HG03139 (cell line): ENCODE measurements around the gene TMEM131L.
A peak's percentile ranks its signal among the peaks of the same experiment; 100 is the strongest.

Source experiments
- ATAC-seq: cut with Tn5 transposase; IDR thresholded peaks from one replicate; pipeline ENCODE4 v1.9.1; 2021; ENCODE audit not compliant: unreplicated experiment

TMEM131L gene

DNA sequence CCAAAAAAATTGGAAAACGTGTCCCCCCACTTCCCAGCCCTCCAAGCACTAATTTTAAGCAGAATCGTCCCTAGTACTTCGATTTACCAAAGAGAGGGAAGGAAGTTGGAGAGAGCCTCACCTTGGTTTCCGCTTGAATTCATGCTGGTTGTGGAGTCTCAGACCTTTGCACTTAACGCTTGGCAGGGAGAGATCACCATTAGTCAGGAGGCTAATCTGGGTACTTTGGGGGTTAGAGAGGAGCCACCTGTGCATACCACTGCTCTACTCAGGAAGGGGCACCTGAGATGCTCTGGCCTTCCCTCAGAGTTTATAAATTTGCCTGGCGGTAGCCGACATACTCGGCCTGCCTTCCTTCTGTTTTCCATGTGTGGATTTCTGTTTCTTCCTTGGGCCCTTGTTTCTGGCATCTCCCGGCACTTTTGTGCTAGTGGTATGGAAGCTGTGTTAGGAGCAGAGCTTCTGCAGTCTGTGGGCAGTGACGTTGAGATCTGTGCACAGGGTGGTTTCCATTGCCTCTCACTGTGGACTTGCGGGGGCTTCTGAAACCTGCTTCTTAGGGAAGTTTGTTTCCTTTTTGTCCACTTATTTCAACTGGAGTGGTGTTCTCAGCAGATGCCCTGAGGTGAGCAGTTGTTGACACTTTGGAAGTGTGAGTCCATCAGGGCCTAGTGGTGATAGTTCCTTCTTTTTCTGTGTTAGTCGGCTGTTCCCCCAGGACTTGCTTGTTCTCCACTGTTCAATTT is 104.2 kb downstream of the TMEM131L start:
- ATAC-seq: no peak

DNA sequence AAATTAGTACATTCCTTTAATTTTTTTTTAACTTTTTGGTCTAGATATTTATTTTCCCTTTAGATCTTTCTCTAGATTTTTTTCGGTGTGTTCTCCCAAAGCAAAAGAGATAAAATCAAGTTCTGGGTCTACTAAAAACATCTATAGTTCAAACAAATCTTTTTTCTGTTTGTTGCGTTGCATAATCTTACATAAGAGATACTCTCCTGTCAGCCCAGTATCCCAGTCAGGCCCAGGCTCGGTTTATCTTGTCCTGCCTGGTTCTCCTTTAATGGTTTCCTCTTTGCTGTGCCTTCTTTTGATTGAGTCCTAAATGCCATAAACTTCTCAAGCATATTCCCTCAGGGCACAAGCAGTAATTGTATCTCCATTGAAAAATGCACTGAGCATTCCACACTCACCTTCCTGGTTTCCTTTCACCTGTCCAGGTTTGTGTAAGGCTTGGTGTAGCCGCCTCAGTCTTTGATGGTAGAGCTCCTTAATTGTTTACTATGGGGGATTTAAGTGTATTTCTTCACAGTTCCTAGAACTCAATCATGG is 104.9 kb downstream of the TMEM131L start:
- no peak for ATAC-seq

GRCh38 chr4:153572609-153573008 is 106.4 kb downstream of the TMEM131L start:
- ATAC-seq: no peak

DNA sequence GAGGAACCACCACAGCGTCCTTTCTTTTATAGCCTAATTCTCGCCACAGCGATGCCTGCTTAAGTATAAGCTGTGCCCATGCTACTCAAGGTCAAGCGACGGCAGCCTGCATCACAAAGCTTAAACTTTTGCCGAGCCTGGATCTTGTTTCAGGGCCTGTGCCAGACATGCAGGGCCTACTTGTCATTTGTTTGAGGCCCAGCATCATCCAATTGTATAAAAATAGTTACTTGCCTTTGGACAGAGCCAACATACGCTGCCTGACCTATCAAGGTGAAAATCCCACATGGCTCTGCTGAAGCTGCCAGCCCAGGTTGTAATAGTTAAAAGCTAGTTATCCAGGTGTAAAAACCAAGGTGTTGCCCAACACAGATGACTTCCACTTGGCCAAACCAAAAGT is 107.1 kb downstream of the TMEM131L start:
- no peak for ATAC-seq

DNA sequence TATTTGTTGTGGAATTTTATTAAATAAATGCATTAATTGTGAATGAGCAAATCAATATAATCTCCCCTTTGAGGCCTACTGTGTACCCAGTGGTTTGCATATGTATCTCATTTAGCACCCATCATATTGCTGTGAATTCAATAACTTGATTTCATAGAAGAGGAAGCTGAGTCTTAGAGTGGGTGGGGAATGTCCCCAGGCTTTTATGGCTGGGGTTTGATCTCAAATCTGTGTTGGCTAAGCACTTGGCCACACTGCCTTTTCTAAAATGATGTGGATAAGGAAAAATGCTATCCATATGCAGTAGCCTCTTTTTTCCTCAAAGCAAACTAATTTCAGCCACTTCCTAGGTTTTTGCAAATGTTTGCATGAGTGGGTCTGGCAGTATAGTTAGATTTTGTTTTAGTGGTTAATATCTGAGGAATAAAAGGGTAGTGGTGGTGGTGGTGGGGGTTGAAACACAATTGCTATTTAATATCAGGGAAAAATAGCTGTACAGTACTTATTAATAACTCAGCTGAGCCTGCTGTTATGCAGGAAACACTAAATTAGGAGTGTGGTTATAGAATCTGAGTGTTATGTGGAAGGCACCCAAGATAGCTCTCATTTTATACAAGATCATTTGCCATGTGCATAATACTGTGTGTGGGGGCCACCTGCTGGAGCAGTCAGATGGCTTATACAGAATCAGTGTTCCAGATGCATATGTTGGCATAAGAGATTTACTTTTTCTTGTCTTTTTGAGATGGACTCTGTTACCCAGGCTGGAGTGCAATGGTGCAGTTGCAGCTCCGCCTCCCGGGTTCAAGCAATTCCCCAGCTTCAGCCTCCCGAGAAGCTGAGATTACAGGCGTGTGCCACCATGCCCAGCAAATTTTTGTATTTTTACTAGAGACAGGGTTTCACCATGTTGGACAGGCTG is 108.0 kb downstream of the TMEM131L start:
- ATAC-seq: peak; percentile 53

- no peak for ATAC-seq
Observed at GRCh38 chr4:153576443-153576774, 110.2 kb downstream of the TMEM131L start.

DNA sequence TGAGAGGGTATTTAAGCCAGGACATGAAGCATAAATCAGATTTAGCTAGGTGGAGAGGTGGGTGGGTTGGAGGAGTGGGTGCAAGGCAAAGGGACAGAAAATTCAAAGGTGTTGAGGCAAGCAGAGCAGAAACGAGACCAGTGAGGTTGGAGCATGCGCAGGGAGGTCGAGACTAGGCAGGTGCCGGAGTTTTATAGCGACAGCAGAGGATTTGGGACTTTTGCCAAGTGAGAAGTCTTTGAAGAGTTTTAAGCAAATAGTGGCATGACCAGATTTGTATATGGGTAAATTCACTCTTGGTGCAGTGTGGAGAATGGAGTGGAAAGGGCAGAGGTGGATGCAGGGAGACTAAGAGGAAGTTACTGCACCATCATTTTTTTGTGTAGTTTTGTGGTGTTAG is 110.9 kb downstream of the TMEM131L start:
- ATAC-seq: no peak

DNA sequence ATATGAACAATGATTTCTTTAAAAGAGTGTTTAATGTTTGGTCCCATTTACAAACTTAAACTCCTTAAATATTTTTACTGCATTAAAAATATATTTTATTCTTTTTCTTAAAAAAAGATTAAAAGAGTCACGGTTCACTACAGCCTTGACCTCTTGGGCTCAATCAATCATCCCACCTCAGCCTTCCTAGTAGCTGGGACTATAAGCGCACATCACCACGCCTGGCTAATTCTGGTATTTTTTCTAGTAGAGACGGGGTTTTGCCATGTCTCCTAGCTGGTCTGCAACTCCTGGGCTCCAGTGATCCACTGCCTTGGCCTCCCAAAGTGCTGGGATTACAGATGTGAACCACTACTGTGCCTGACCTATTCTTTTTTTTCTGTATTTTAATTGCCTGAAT is 113.2 kb downstream of the TMEM131L start:
- ATAC-seq: no peak

GRCh38 chr4:153579872-153580271 is 113.7 kb downstream of the TMEM131L start:
- no peak for ATAC-seq

DNA sequence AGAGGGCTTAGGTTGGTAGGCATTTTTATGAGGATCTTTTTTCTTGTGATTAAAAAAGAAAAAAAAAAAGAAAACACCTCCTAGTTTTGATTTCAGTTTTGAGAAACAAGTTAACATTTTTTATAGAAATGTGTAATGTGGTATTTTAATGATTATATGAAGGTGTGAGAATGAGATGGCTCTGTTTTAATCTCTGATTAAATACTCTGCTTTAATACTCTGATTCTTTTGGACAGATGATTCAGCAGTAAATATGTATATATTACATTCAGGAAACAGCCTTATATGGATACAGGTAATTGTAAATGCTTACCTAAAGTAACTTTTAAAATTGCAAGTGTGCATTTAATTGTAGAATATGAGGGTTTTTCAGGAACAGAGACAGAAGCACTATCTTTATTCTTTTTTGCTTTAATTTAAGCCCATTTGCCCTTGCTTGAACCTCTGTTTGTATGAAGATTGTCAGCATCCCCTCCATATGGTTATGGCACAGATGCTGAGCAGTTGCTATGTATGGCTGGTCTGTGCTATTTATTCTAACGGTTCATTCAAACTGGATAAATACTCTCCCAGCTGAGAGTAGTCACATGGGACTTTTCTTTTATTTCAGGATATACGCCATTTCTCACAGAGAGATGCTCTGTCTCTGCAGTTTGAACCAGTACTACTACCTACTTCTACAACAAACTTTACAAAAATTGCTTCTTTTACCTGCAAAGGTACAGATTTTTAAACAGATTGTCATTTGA is 117.0 kb downstream of the TMEM131L start:
- ATAC-seq: no peak

- ATAC-seq: no peak
Observed at GRCh38 chr4:153585026-153585425, 118.9 kb downstream of the TMEM131L start.

DNA sequence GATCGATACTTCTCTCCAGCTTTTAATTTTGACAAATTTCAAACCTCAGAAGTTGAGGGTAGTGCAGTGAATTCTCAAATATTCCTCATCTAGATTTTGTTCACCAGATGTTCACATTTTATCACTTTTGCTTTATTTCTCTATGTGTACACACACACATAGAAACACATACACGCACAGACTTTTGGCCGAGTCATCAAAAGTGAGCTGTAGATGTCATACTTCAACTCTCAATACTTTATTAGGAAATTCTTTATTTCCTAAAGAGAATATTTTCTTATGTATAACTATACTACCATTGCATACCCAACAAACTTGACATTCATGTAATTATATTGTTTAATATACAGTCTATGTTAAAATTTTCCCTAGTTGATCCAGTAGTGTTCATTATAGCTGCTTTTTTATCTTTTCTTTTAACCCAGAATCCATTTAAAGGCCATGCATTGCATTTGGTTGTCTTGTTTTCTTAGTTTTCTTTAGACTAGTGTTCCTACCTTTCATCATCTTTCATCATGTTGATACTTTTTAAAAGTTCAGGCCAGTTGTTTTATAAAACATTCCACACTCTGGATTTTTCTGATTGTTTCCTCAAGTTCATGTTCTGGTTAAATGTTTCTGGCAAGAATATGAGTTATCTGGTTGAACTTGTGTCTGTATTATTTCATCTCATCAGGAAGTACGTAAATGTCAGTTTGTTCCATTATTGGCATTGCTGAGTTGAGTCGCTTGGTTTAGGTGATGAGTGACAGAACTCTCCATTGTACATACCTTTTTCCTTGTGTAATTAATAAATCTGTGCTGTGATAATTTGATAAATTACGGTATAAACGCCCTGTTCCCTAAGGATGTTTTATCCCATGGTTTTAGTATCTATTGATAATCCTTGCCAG is 123.8 kb downstream of the TMEM131L start:
- ATAC-seq: no peak

GRCh38 chr4:153591441-153591840 is 125.3 kb downstream of the TMEM131L start:
- ATAC-seq: no peak

GRCh38 chr4:153592064-153592463 is 125.9 kb downstream of the TMEM131L start:
- ATAC-seq: no peak

DNA sequence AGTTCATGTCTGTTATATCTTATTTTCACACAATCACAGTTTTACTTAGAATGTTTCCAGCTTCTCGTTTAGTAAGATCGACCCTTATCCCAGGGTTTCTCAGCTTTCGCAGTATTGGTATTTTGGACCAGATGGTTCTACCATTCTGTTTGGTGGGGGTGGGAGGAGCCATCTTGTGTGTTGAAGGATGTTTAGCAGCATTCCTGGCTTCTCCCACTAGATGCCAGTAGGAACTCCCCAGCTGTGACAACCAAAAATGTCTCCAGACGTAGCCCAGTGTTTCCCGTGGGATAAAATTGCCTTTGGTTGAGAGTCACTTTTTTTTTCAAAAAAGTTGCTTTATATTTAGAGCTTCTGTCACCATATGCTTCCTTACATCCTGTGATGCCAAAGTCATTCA is 127.0 kb downstream of the TMEM131L start:
- no peak for ATAC-seq

DNA sequence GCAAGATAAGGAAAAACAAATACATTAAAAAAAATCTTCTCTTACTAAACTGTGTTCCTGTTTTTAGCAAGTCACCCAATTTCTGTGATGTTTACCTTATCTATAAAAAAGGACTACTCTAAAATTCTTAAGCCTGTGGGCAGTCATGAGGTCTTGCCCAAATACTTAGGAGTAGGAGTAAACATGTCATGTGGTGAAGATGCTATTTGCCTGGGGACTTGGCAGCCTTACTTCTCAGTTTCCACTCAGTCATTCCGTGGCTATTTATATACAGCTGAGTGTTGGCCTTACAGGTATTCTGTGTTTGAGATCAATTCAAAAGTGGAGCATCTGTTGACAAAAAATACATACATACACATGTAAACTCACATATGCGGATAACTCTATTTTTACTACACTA is 128.1 kb downstream of the TMEM131L start:
- no peak for ATAC-seq

DNA sequence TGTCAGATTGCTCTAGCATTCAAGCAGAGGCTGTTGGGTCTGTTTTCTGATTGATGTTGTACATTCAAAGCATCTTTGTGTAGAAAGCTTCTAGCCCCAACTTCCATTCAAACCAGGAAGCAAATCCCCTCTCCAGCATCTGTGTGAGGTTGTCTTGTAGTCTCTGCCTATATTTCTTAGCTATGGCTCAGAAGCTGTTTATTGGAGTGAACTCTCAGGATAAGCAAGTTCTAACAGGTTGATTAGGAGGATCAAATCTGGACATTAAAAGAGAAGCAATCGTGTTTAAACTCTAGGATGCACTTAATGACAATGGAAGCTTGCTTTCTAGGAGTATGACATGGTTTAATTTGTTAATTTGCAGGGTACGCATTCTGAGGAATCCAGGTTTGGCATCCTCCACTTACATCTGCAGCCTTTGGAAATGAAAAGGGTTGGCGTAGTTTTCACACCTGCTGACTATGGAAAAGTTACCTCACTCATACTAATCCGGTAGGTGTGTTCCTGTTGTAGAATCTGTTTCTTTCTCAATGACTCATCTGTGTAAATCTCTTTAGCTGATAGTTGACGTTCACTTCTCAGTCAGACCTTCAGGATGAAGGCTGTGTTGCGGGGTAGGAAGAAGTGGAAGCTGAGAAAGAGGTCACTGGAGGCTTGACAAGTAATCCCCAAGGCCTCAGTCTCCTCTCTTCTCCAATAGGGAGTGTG is 129.9 kb downstream of the TMEM131L start:
- no peak for ATAC-seq

DNA sequence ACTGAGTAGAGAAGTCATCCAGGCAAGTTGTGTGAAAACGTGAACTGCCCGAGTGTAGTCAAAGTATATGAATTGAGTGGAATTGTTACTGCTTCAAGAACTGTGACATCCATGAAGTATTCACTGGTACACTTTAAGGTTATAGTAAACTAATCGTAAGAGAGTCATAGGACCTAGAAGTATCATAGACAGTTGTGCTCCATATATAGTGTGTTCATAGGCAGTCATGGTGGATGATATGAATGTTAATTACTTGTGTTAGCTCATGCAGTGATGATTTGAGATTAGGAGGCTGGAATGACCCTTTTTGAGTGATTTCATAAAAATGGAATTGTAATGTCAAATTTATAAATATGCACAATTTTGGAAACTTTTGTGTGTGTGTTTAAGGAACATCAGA is 136.6 kb downstream of the TMEM131L start:
- ATAC-seq: no peak

GRCh38 chr4:153603258-153603657 is 137.1 kb downstream of the TMEM131L start:
- ATAC-seq: no peak

DNA sequence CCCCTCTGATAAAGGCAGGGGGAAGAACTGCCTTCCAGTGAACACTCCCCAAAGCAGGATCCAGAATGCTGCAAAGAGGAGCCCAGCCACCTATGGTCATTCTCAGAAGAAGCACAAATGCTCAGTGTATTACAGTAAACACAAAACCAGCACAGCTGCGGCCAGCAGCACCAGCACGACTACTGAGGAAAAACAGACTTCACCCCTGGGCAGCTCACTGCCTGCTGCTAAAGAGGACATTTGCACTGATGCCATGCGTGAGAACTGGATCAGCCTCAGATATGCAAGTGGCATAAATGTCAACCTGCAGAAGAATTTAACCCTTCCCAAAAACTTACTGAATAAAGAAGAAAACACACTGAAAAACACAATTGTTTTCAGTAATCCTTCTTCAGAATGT is 137.7 kb downstream of the TMEM131L start:
- ATAC-seq: no peak
